Colonic mucosa (tissue), 4 donors: ENCODE measurements around the gene MAN2A2. TPM values are rescaled to one million over a fixed set of nuclear protein-coding genes. Genes with fewer than 3 reads are reported as not detected.

Experiments used
- DNase-seq: peaks from one replicate; pipeline ENCODE4 v3.0.0-alpha.2; 2020
- H3K27ac ChIP-seq: fragments of 200-600 bp; one replicate; pipeline ENCODE4 v1.8.0; 2021
- H3K27me3 ChIP-seq: fragments of 200-600 bp; one replicate; pipeline ENCODE4 v1.8.0; 2021
- H3K36me3 ChIP-seq: fragments of 200-600 bp; one replicate; pipeline ENCODE4 v1.8.0; 2021
- H3K4me1 ChIP-seq: fragments of 200-600 bp; one replicate; pipeline ENCODE4 v1.8.0; 2021; ENCODE audit warnings: mild to moderate bottlenecking
- H3K4me3 ChIP-seq: fragments of 200-600 bp; one replicate; pipeline ENCODE4 v1.8.0; 2021
- H3K9ac ChIP-seq, 2 donors: one replicate each; pipeline ENCODE4 v1.7.0; 2013; ENCODE audit warnings: control low read depth in 2 of 2, low read depth in 2 of 2, low read length in 2 of 2
- H3K9me3 ChIP-seq: fragments of 200-600 bp; one replicate; pipeline ENCODE4 v1.8.0; 2021
- intact Hi-C: fragments of 100-400 bp; cut with DNase I; formaldehyde crosslinking; loops from one replicate; pipeline ENCODE4 v1.14.1; 2022
- total RNA-seq, 2 donors: library from RNA; stranded (reverse); fragmentation: NEBNext Ultra II Directional in 1 of 2; extraction: Animal tissue kit (Norgen Biotek cat#: 25700) in 1 of 2; gene quantifications; one replicate each; pipeline ENCODE4 v1.2.1, GENCODE V29; 2021
- TF ChIP-seq, protein P1 (sequence below): fragments of 200-600 bp; IDR thresholded peaks from one replicate; pipeline ENCODE4 v1.8.0; 2022; ENCODE audit warnings: antibody characterized with exemption, mild to moderate bottlenecking
- donor health status: healthy.
- donor health status: DM: no; HTN: no; CAD: no.
- donor health status: DM: no; HTN: no; CAD: no.

MAN2A2 gene
- 10 to 100 TPM; 34.2 to 66.4 TPM for total RNA-seq

DNA sequence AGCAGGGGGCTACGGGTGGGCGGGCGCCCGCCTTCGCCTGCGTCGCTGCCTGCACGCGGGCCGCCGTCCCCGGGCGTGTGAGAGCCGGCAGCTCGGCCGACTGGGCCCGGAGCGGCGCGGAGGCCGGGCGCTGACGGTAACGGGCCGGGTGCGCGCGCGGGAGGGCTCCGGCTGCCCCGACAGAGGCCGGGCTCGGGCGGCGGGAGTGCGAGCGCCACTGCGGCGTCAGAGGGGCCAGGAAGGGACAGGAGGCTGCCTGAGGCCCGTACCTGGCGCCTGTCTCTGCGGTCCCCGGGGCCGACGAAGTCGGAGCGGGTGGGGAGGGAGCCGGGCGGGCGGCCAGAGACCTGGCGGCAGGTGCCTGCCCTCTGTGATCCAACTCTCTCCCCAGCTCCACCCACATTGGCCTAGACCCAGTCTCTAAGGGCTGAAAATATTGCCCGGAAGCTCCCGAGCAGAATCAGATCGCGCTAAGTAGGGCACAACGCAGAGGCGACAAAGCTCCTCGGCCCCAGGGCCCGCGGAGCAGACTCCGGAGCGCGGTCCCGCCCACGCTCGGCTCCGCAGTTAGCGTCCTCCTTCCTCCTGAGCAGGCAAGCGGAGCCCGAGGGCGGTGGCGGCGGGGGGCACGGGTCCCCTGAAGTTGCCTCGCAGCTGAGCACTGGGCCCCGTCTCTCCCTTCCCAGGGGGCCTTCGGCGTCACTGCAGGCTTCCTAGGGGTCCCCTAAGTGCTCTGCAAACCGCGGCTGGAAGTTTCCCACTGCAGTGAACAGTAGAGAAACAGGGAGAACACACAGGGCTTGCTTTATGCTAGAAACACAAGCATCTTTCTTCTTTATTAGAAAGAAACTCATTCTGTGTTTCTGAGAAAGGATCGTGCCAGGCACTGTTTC is at the start of gene MAN2A2:
Gene MAN2A2, plus strand, starts transcription at position 463 of the 893 bp plus-strand sequence. CDS start 906 bp downstream, outside the sequence.
- intact Hi-C loops = no loop called here
- peaks cover 12% of the 10 kb centered on the region for H3K36me3 ChIP-seq
- TF ChIP-seq, protein P1, sequence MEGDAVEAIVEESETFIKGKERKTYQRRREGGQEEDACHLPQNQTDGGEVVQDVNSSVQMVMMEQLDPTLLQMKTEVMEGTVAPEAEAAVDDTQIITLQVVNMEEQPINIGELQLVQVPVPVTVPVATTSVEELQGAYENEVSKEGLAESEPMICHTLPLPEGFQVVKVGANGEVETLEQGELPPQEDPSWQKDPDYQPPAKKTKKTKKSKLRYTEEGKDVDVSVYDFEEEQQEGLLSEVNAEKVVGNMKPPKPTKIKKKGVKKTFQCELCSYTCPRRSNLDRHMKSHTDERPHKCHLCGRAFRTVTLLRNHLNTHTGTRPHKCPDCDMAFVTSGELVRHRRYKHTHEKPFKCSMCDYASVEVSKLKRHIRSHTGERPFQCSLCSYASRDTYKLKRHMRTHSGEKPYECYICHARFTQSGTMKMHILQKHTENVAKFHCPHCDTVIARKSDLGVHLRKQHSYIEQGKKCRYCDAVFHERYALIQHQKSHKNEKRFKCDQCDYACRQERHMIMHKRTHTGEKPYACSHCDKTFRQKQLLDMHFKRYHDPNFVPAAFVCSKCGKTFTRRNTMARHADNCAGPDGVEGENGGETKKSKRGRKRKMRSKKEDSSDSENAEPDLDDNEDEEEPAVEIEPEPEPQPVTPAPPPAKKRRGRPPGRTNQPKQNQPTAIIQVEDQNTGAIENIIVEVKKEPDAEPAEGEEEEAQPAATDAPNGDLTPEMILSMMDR = no peak
- peak within 1 kb of the TSS; percentile 95 for H3K27ac ChIP-seq
- no peaks in the 10 kb centered on the region for H3K9me3 ChIP-seq
- H3K9ac ChIP-seq = peak within 1 kb of the TSS; percentile 74 to 86
- no peaks in the 10 kb centered on the region for H3K4me1 ChIP-seq
- H3K27me3 ChIP-seq = no peaks in the 10 kb centered on the region
- DNase-seq = peak; percentile 87
- H3K4me3 ChIP-seq = peak within 1 kb of the TSS; percentile 73

DNA sequence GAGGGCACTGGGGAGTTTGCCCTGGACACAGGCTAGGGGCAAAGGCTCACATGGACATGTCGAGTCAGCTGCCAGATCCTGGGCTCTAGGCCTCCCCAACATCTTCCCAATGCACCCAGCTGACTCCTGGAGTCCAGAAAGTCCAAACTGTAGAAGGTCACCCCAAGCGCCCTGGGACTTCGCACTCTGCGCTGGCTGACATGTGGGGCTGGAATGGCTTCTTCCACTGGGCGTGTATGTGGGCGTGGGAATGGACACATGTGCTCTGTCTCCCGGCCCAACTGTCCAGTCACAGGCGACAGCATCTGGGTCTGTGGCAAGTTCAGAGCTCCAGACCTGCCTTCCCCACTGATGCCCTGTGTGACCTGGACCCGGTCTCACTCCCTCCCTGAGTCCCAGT is 48.0 kb upstream of the MAN2A2 start:
- Histone ChIP-seq H3K4me3 (no peak overlapping the region), H3K9ac (no peak overlapping the region), H3K27me3 (no peaks in the 10 kb centered on the region), H3K36me3 (no peaks in the 10 kb centered on the region), H3K9me3 (no peaks in the 10 kb centered on the region), H3K27ac (no peak overlapping the region), H3K4me1 (no peaks in the 10 kb centered on the region)
- DNase-seq = no peak
- intact Hi-C loops = no loop called here
- TF ChIP-seq, protein P1 = no peak

DNA sequence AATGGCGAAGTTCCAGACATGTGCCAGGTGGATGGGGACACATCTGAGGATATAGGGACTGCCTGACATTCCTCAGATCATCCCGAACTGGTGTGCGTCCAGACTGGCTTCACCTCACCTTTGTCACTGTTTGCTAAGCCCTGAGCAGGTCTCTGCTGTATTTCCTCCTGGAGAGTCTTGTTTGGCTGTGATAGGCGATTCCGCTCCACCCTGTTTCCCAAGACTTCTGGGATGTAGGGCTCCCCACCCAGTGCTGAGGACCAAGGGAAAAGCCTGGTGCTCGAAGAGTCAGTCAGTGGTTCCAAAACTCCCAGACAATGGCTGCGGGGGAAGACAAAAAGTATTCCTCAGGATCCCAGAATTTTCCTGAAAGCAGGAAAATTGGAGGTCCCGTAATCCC is 45.8 kb upstream of the MAN2A2 start:
- H3K4me1 ChIP-seq = peaks cover 4% of the 10 kb centered on the region
- DNase-seq = peak; percentile 63
- no peaks in the 10 kb centered on the region for H3K9me3 ChIP-seq
- H3K27ac ChIP-seq = peak overlapping the region; percentile 16
- TF ChIP-seq, protein P1 = no peak
- H3K4me3 ChIP-seq = no peak overlapping the region
- H3K9ac ChIP-seq = peak overlapping the region in 1 of 2 donors; percentile 20
- intact Hi-C loops = no loop called here
- no peaks in the 10 kb centered on the region for H3K36me3 ChIP-seq
- H3K27me3 ChIP-seq = no peaks in the 10 kb centered on the region

DNA sequence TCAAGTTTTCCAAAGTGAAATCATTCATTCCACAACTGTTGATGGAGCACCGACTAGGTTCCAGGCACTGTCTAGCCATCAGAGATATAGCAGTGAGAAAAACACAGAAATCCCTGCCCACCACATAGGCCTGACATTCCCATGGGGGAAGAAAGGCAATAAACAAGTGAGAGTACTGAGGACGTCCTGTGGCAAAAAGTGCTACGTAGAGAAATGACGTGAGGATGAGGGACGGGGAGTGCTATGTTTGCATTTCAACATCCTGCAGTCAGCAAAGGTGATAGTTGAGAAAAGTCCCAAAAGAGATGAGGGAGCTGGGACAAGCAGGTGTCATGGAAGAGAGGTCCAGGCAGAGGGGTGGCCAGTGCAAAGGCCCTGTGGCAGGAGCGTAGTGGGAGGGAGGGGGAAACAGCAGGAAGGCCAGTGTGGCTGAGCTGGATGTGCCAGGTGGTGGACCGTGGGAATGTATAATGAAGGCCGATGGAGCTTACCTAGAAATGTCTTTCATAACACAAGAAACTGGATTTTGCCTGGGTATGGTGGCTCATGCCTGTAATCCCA is 45.1 kb upstream of the MAN2A2 start:
- Histone ChIP-seq H3K4me3 (no peak overlapping the region), H3K4me1 (peaks cover 4% of the 10 kb centered on the region), H3K36me3 (no peaks in the 10 kb centered on the region), H3K9ac (no peak overlapping the region), H3K9me3 (no peaks in the 10 kb centered on the region), H3K27me3 (no peaks in the 10 kb centered on the region), H3K27ac (no peak overlapping the region)
- TF ChIP-seq, protein P1 = no peak
- DNase-seq = no peak
- intact Hi-C loops = no loop called here

DNA sequence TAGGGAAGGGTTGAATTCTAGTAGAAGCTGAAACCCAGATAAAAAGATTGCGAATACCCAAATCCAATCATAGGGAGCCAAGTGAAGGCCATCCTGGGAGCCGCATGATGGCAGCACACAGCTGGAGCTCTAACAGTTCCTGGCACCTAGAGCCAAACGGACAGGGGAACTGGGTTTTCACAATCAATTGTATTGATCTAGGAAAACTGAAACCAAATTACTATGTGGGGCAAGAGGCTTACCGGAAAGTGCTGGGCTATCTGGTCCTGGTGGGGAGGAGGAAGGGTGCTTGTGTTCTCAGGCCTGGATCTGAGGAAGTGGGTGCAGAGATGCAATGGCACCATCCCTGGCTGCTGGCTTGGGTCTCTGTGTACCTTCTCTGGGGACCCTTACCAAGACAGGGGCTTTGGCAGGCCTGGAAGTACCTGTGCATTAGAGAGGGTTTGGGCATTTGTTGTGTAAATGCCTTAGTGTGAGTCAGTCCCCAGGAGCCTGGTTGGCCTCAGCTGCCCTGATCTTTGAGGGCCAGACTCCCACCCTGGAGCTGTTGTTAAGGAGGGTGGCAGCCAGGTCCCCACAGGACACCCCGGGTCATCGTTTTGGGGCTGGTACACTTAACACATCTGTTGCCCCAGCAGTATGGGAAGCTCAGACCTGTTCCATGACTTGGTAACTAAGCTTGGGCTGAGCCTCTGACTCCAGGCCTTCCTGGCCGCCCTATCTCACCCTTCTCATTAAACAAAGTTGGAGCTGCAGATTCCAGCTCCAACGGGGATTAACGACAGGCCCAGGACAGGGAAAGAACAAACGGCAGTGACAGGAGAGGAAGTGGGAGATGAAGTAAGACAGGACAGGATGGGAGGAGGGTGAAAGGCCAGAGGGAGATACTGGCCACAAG is 43.6 kb upstream of the MAN2A2 start:
- Histone ChIP-seq H3K9me3 (no peaks in the 10 kb centered on the region), H3K36me3 (no peaks in the 10 kb centered on the region), H3K9ac (peak overlapping the region in 1 of 2 donors; percentile 24), H3K27ac (no peak overlapping the region), H3K27me3 (no peaks in the 10 kb centered on the region), H3K4me3 (no peak overlapping the region), H3K4me1 (peaks cover 4% of the 10 kb centered on the region)
- intact Hi-C loops = no loop called here
- TF ChIP-seq, protein P1 = no peak
- no peak for DNase-seq
